ENCODE measurements around the gene CELF1. TPM values are rescaled to one million over a fixed set of nuclear protein-coding genes. Genes with fewer than 3 reads are reported as not detected.

Gene CELF1
- total and polyA plus RNA-seq, 2 of the 13 experiments (the other 11 are each of a cell fraction or from before 2014, with no cell fraction given) = 69.0 to 80.1 TPM

DNA sequence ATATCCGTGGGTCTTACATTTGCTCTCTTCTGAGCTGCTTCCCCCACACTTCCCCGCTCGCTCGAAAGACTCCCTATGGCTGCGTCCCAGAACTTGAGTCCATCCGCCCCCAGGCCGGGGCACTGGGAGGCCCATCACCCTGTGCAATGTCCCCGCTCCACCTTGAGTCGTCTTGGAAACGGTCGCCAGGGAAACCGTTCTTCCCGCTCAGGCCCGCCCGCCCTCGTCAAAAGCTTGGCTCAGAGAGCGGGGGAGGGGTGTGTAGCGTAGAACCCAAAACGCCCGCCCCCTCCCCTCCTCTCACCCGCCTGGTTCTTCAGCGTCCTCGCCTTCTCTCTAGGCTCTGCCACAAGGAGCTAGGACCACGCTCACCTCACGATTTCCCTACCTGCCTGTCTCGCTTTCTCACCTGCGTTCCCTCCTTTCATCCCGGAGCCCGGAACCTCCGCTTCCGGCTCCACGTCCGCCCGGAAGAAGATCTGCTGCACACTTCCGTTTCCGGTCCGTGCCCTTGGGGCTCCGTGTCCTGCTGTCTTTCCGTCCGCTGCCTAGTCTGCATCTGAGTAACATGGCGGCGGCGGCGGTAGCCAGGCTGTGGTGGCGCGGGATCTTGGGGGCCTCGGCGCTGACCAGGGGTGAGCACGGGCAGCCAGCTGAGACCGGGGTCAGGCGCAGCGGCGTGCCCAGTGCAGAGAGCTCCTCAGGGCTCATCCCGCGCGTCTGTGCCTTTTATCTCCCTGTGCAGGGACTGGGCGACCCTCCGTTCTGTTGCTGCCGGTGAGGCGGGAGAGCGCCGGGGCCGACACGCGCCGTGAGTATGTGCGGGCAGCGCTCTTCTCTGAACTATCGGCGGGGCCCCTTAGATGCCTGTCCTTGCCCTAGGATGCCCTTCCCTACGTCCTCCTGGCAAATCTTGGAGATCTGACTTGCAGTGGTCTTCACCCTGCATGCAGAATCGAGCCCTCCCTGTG lies 25.9 kb upstream of the CELF1 start, which contains the start of the genes KBTBD4 and NDUFS3 (continued):
- TF ChIP-seq, protein P1, sequence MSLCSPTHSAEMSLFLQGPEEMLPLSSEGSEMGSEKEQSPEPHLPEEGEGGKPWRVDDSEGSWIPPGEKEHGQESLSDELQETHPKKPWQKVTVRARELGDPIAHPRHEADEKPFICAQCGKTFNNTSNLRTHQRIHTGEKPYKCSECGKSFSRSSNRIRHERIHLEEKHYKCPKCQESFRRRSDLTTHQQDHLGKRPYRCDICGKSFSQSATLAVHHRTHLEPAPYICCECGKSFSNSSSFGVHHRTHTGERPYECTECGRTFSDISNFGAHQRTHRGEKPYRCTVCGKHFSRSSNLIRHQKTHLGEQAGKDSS (CRISPR knock-in tag; IDR thresholded peaks at IDR 0.05; ENCODE audit: borderline replicate concordance, low read depth) = peak; percentile 98
- TF ChIP-seq, protein P2, sequence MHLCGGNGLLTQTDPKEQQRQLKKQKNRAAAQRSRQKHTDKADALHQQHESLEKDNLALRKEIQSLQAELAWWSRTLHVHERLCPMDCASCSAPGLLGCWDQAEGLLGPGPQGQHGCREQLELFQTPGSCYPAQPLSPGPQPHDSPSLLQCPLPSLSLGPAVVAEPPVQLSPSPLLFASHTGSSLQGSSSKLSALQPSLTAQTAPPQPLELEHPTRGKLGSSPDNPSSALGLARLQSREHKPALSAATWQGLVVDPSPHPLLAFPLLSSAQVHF (CRISPR knock-in tag; IDR thresholded peaks at IDR 0.05) = peak; percentile 47; the same call in 1 of the 2 replicates
- TF ChIP-seq ZNF292 (CRISPR knock-in tag; IDR thresholded peaks at IDR 0.05; ENCODE audit: borderline replicate concordance, low read depth) (no peak), ZNF761 (CRISPR knock-in tag; conservative IDR thresholded peaks at IDR 0.05) (0 out of 2 replicates have a peak, but pooled peaks have one; percentile 83), RELA (CRISPR knock-in tag; IDR thresholded peaks at IDR 0.05) (0 out of 2 replicates have a peak, but pooled peaks have one; percentile 73), TP53 (CRISPR knock-in tag; conservative IDR thresholded peaks at IDR 0.05) (0 out of 2 replicates have a peak, but pooled peaks have one; percentile 25), NR2F6 (IDR thresholded peaks at IDR 0.05) (no peak), NR2F6 (CRISPR knock-in tag; IDR thresholded peaks at IDR 0.05) (peak; percentile 65), TSC22D2 (CRISPR knock-in tag; IDR thresholded peaks at IDR 0.05; ENCODE audit: borderline replicate concordance) (peak; percentile 92; the same call in 1 of the 2 replicates), EHMT2 (IDR thresholded peaks at IDR 0.05; ENCODE audit: borderline replicate concordance, low read depth, low read length) (no peak; the same call in 1 of the 2 replicates), ZSCAN31 (CRISPR knock-in tag; IDR thresholded peaks at IDR 0.05; ENCODE audit: low read depth) (peak; percentile 97), GATAD1 (CRISPR knock-in tag; IDR thresholded peaks at IDR 0.05) (peak; percentile 100), SOX5 (CRISPR knock-in tag; IDR thresholded peaks at IDR 0.05; ENCODE audit: borderline replicate concordance) (0 out of 2 replicates have a peak, but pooled peaks have one; percentile 58)
- TF ChIP-seq, protein P3, sequence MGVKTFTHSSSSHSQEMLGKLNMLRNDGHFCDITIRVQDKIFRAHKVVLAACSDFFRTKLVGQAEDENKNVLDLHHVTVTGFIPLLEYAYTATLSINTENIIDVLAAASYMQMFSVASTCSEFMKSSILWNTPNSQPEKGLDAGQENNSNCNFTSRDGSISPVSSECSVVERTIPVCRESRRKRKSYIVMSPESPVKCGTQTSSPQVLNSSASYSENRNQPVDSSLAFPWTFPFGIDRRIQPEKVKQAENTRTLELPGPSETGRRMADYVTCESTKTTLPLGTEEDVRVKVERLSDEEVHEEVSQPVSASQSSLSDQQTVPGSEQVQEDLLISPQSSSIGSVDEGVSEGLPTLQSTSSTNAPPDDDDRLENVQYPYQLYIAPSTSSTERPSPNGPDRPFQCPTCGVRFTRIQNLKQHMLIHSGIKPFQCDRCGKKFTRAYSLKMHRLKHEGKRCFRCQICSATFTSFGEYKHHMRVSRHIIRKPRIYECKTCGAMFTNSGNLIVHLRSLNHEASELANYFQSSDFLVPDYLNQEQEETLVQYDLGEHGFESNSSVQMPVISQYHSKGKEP (CRISPR knock-in tag; IDR thresholded peaks at IDR 0.05) = 0 out of 2 replicates have a peak, but pooled peaks have one; percentile 68
- TF ChIP-seq, protein P4, sequence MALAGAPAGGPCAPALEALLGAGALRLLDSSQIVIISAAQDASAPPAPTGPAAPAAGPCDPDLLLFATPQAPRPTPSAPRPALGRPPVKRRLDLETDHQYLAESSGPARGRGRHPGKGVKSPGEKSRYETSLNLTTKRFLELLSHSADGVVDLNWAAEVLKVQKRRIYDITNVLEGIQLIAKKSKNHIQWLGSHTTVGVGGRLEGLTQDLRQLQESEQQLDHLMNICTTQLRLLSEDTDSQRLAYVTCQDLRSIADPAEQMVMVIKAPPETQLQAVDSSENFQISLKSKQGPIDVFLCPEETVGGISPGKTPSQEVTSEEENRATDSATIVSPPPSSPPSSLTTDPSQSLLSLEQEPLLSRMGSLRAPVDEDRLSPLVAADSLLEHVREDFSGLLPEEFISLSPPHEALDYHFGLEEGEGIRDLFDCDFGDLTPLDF (CRISPR knock-in tag; IDR thresholded peaks at IDR 0.05) = peak; percentile 73; the same call in 1 of the 2 replicates
- TF ChIP-seq, protein P5, sequence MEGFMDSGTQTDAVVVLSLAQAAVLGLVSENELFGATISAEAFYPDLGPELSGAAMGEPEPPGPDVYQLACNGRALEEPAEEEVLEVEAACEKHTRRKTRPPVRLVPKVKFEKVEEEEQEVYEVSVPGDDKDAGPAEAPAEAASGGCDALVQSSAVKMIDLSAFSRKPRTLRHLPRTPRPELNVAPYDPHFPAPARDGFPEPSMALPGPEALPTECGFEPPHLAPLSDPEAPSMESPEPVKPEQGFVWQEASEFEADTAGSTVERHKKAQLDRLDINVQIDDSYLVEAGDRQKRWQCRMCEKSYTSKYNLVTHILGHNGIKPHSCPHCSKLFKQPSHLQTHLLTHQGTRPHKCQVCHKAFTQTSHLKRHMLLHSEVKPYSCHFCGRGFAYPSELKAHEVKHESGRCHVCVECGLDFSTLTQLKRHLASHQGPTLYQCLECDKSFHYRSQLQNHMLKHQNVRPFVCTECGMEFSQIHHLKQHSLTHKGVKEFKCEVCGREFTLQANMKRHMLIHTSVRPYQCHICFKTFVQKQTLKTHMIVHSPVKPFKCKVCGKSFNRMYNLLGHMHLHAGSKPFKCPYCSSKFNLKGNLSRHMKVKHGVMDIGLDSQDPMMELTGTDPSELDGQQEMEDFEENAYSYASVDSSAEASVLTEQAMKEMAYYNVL (CRISPR knock-in tag; IDR thresholded peaks at IDR 0.05; ENCODE audit: borderline replicate concordance) = peak; percentile 89
- TF ChIP-seq, protein P6, sequence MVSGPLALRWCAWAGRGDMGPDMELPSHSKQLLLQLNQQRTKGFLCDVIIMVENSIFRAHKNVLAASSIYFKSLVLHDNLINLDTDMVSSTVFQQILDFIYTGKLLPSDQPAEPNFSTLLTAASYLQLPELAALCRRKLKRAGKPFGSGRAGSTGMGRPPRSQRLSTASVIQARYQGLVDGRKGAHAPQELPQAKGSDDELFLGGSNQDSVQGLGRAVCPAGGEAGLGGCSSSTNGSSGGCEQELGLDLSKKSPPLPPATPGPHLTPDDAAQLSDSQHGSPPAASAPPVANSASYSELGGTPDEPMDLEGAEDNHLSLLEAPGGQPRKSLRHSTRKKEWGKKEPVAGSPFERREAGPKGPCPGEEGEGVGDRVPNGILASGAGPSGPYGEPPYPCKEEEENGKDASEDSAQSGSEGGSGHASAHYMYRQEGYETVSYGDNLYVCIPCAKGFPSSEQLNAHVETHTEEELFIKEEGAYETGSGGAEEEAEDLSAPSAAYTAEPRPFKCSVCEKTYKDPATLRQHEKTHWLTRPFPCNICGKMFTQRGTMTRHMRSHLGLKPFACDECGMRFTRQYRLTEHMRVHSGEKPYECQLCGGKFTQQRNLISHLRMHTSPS (CRISPR knock-in tag; IDR thresholded peaks at IDR 0.05; ENCODE audit: low read depth) = peak; percentile 67
- TF ChIP-seq, protein P7, sequence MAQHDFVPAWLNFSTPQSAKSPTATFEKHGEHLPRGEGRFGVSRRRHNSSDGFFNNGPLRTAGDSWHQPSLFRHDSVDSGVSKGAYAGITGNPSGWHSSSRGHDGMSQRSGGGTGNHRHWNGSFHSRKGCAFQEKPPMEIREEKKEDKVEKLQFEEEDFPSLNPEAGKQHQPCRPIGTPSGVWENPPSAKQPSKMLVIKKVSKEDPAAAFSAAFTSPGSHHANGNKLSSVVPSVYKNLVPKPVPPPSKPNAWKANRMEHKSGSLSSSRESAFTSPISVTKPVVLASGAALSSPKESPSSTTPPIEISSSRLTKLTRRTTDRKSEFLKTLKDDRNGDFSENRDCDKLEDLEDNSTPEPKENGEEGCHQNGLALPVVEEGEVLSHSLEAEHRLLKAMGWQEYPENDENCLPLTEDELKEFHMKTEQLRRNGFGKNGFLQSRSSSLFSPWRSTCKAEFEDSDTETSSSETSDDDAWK (CRISPR knock-in tag; IDR thresholded peaks at IDR 0.05) = no peak
